K562 (cell line): Measurements from ENCODE around the gene PLXDC1. TPM values are rescaled to one million over a fixed set of nuclear protein-coding genes. Genes with fewer than 3 reads are reported as not detected.

Experiments used
- CREM ChIP-seq: IDR thresholded peaks from 2 replicates; pipeline ENCODE4 v1.6.1; 2014; ENCODE audit warnings: antibody characterized with exemption, low read depth
- CTCF ChIP-seq, 3 experiments: IDR thresholded peaks in 2 of 3; conservative IDR thresholded peaks in 1 of 3; 2 replicates each; pipeline ENCODE4 v1.5.1; 2011 to 2012; ENCODE audit warnings: low read length in 3 of 3, mild to moderate bottlenecking in 3 of 3, control low read depth in 2 of 3, improper control_type of control experiment in 1 of 3, inconsistent platforms in 1 of 3, low read depth in 1 of 3, mixed read lengths in 1 of 3, moderate library complexity in 1 of 3; ENCODE audit not compliant: insufficient read depth in 2 of 3
- EGR1 ChIP-seq: fragments of 450-650 bp; conservative IDR thresholded peaks from 2 replicates; pipeline ENCODE4 v1.6.1; 2017; ENCODE audit warnings: mild to moderate bottlenecking
- FIP1L1 ChIP-seq: fragments of 200-400 bp; formaldehyde crosslinking; IDR thresholded peaks from 2 replicates; pipeline ENCODE4 v1.6.1; 2018; ENCODE audit warnings: mild to moderate bottlenecking, low read depth, low read length; ENCODE audit not compliant: poor library complexity, severe bottlenecking
- HMG20B ChIP-seq: fragments of 250-450 bp; sonication (Bioruptor Pico); IDR thresholded peaks from 2 replicates; pipeline ENCODE4 v1.5.0; 2021; ENCODE audit warnings: mild to moderate bottlenecking
- MED1 ChIP-seq: sonication (generic); formaldehyde crosslinking; IDR thresholded peaks from 2 replicates; pipeline ENCODE4 v1.8.1; 2023; ENCODE audit warnings: missing genetic modification reagents, borderline replicate concordance
- MYNN ChIP-seq, 2 experiments: sonication (generic); formaldehyde crosslinking in 1 of 2; IDR thresholded peaks; 2 replicates each; pipeline versions ENCODE4 v1.5.0 to v1.6.1; 2016 to 2020; ENCODE audit warnings: antibody characterized with exemption in 1 of 2, missing genetic modification reagents in 1 of 2
- NEUROD1 ChIP-seq: fragments of 150-350 bp; IDR thresholded peaks from 2 replicates; pipeline ENCODE4 v1.6.1; 2014; ENCODE audit warnings: borderline replicate concordance, low read length, low read depth; ENCODE audit not compliant: partially characterized antibody
- NFE2 ChIP-seq: IDR thresholded peaks from 2 replicates; pipeline ENCODE4 v1.6.1; 2014; ENCODE audit warnings: antibody characterized with exemption, low read depth
- PKNOX1 ChIP-seq: fragments of 450-650 bp; IDR thresholded peaks from 2 replicates; pipeline ENCODE4 v1.6.1; 2016
- RAD21 ChIP-seq, 2 experiments: fragments of 250-450 bp in 1 of 2; fragments of 450-650 bp in 1 of 2; sonication (Bioruptor Pico) in 1 of 2; formaldehyde crosslinking in 1 of 2; IDR thresholded peaks in 1 of 2; conservative IDR thresholded peaks in 1 of 2; 2 replicates each; pipeline versions ENCODE4 v1.4.0 to v1.8.0; 2020 to 2022; ENCODE audit warnings: mild to moderate bottlenecking in 2 of 2, moderate library complexity in 1 of 2
- SRF ChIP-seq, 2 experiments: fragments of 250-450, 450-650 bp in 1 of 2; sonication (Bioruptor Pico) in 1 of 2; sonication (generic) in 1 of 2; formaldehyde crosslinking; IDR thresholded peaks; 2 replicates each; pipeline versions ENCODE4 v1.5.0 to v1.5.1; 2020 to 2022; ENCODE audit warnings: mild to moderate bottlenecking in 1 of 2, missing genetic modification reagents in 1 of 2
- YY1 ChIP-seq, 3 experiments: IDR thresholded peaks; 2 replicates each; pipeline ENCODE4 v1.6.1; 2011; ENCODE audit warnings: low read length in 2 of 3, mild to moderate bottlenecking in 2 of 3, moderate library complexity in 2 of 3, borderline replicate concordance in 1 of 3, control low read depth in 1 of 3, low read depth in 1 of 3; ENCODE audit not compliant: insufficient read depth in 3 of 3, insufficient replicate concordance in 2 of 3, control insufficient read depth in 1 of 3, insufficient read length in 1 of 3; ENCODE audit errors: extremely low read depth in 1 of 3
- ZNF384 ChIP-seq: IDR thresholded peaks from 2 replicates; pipeline ENCODE4 v1.6.1; 2012; ENCODE audit warnings: low read depth, low read length, improper control_type of control experiment
- polyA plus RNA-seq, 8 experiments: library from polyadenylated mRNA; depleted of rRNA in 4 of 8; stranded (reverse) in 5 of 8; unstranded in 3 of 8; fragments of >200 nt; fragmentation: Nextera tagmentation in 2 of 8; fragmentation: Illumina TruSeq in 1 of 8; extraction: Ambion mirVana in 2 of 8; extraction: Trizol in 1 of 8; gene quantifications; 2 replicates each; pipeline versions ENCODE4 v1.2.1 to v1.2.3, GENCODE V29; 2011 to 2014; ENCODE audit warnings: inconsistent platforms in 1 of 8, missing spikeins in 1 of 8
- total RNA-seq, 7 experiments: library from RNA; depleted of rRNA in 6 of 7; stranded (reverse); fragments of >200 nt in 6 of 7; fragmentation: Illumina TruSeq in 2 of 7; extraction: Trizol in 2 of 7; gene quantifications; 2 replicates each; pipeline versions ENCODE4 v1.2.1 to v1.2.3, GENCODE V29; 2011 to 2021; ENCODE audit warnings: low replicate concordance in 1 of 7
- TF ChIP-seq, protein P1 (sequence below): fragments of 450-650 bp; IDR thresholded peaks from 2 replicates; pipeline ENCODE4 v1.6.1; 2016; ENCODE audit warnings: mild to moderate bottlenecking

PLXDC1 gene
- total and polyA plus RNA-seq, 9 of the 15 experiments (the other 6 are each of a cell fraction or from before 2014, with no cell fraction given): not detected

DNA sequence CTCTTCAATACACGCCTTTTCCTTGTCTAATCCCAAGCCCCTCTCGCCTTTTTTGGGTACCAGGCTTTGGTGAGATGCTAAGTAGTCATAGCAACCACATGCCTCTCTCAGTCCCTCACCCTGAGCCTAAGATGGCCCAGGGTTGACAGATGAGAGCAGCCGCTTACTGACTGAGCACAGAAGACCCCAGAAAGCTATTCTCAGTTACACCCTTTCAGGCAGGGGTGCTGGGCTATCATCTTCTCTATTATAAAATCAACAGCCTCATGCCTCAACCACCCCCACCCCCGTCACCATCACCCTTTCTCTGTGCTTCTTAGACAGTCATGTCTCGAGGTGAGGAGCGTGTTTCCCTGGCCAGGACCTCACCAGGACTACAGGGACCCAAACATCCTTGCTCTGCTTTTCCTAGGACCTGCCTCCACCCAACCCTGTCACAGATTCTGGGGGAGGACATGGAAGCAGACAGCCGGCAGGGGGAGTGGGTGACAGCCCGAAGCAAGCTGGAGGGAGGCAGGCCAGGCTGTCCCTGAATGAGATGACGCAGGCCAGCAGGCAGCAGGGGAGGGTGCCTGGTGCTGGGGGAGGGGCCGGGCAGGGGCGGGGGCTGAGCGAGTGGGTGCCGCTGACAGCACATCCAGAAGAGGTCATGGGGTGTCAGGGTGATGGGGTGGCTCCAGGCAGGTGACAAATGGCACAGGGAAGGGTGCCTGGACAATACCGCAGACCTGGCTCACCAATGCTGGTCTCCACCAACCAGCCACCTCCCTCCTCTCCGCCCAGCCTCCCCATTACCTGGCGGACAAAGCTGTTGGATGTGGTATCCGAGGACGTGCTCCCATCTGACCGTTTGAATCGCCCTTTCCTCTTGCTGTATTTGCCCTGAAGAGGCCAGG lies 42.9 kb upstream of the PLXDC1 start (continued):
- TF ChIP-seq YY1 (IDR thresholded peaks at IDR 0.05; ENCODE audit: borderline replicate concordance in 1 of 3, control insufficient read depth in 1 of 3, extremely low read depth in 1 of 3, insufficient read depth in 3 of 3, insufficient read length in 1 of 3, insufficient replicate concordance in 2 of 3, low read depth in 1 of 3, low read length in 2 of 3) (peak in 1 of 3 experiments; percentile 43), NEUROD1 (peak; percentile 15), MED1 (CRISPR knock-in tag) (no peak), HMG20B (no peak), ZNF384 (0 out of 2 replicates have a peak, but pooled peaks have one; percentile 19), FIP1L1 (no peak), RAD21 (CRISPR knock-in tag; conservative IDR thresholded peaks at IDR 0.05 in 1 of 2, IDR thresholded peaks at IDR 0.05 in 1 of 2) (peak in 1 of 2 experiments; percentile 48; a peak in 3 of 4 replicates), MYNN (IDR thresholded peaks at IDR 0.05) (0 out of 2 replicates have a peak, but pooled peaks have one; percentile 24), MYNN (CRISPR knock-in tag; IDR thresholded peaks at IDR 0.05) (no peak), PKNOX1 (peak; percentile 72), CREM (peak; percentile 89), NFE2 (no peak), SRF (CRISPR knock-in tag; IDR thresholded peaks at IDR 0.05) (peak in 1 of 2 experiments; percentile 38; a peak in 1 of 4 replicates), EGR1 (peak; percentile 64), CTCF (IDR thresholded peaks at IDR 0.05 in 2 of 3, conservative IDR thresholded peaks at IDR 0.05 in 1 of 3; ENCODE audit: insufficient read depth in 2 of 3, low read depth in 1 of 3, low read length in 3 of 3) (peak; percentile 68 to 86 (median 77); a peak in 5 of 6 replicates)
- TF ChIP-seq, protein P1, sequence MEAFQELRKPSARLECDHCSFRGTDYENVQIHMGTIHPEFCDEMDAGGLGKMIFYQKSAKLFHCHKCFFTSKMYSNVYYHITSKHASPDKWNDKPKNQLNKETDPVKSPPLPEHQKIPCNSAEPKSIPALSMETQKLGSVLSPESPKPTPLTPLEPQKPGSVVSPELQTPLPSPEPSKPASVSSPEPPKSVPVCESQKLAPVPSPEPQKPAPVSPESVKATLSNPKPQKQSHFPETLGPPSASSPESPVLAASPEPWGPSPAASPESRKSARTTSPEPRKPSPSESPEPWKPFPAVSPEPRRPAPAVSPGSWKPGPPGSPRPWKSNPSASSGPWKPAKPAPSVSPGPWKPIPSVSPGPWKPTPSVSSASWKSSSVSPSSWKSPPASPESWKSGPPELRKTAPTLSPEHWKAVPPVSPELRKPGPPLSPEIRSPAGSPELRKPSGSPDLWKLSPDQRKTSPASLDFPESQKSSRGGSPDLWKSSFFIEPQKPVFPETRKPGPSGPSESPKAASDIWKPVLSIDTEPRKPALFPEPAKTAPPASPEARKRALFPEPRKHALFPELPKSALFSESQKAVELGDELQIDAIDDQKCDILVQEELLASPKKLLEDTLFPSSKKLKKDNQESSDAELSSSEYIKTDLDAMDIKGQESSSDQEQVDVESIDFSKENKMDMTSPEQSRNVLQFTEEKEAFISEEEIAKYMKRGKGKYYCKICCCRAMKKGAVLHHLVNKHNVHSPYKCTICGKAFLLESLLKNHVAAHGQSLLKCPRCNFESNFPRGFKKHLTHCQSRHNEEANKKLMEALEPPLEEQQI: no peak
- TF ChIP-seq, all 486 proteins: peak for 26
